SK-N-MC (cell line): Measurements from ENCODE around the gene C13orf46.

Experiments
- EZH2 ChIP-seq: fragments of 200-600 bp; sonication (generic); IDR thresholded peaks from one replicate; pipeline ENCODE4 v1.6.1; 2017; ENCODE audit warnings: antibody characterized with exemption
- FOXP2 ChIP-seq: optimal IDR thresholded peaks from 2 replicates; pipeline ENCODE3; 2011; ENCODE audit warnings: mild to moderate bottlenecking, moderate library complexity; ENCODE audit not compliant: insufficient read depth; ENCODE audit errors: extremely low read length, control extremely low read depth
- POLR2AphosphoS5 ChIP-seq: IDR thresholded peaks from 2 replicates; pipeline ENCODE4 v1.6.1; 2012; ENCODE audit warnings: mild to moderate bottlenecking, low read depth, low read length, borderline replicate concordance

- TF ChIP-seq EZH2 (no peak), POLR2AphosphoS5 (no peak), FOXP2 (no peak)
These were observed 55.3 kb downstream of the C13orf46 start for GRCh38 chr13:113918580-113918979.
